ENCODE measurements around the gene MYRFL.

MYRFL gene

DNA sequence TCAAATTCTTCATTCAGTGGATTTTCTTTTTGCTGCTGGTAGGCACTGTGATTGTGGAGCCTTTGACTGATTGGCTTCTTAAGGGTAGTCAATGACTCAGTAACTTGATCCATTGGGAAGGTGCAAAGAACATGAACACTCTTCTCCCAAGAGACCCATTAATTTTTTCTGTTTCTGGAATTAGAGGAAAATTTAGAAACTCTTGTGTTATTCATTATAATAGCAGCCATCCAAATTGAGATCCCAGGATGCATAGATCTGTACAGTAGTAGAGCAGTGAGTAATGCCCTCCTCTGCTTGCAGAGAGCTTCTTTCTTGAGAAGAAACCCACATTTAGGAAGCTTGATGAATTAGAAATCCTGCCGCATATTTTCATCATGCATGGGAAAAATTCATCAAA lies 63.9 kb downstream of the MYRFL start:
- DNase-seq: no peak
- no peaks in the 10 kb centered on the region for H3K36me3 ChIP-seq

DNA sequence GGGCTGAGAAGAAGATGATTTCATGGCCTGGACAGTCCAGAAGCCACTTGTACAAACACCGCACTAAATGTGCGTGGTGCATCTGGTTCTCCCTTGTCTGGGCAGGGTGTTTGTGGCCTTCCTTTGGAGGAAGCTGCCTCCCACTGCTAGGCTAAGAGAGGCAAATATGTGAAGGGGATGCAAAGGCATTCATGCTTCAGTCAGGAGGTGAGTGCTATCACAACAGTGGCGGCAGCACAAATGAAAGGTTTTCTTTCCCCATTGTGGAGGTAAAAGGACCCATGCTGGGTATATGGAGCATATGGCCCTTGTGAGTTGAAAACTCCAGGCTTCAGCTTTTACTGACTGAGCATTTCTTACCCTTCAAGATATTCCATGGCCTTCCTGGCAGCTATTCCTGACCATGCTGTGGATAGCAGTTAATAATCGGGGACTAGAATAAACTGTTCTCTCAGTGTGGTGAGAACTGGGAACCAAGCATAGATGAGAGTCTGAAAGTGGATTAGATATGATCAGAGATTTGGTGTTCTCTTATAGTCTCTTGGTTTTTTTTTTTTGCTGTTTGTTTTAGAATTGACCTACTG lies 69.9 kb downstream of the MYRFL start:
- Histone ChIP-seq H3K27me3 (ENCODE audit: insufficient read depth, low read depth, severe bottlenecking) (no peaks in the 10 kb centered on the region), H3K36me3 (no peaks in the 10 kb centered on the region), H3K27ac (no peak overlapping the region), H3K4me3 (ENCODE audit: low read depth, low read length) (no peak overlapping the region), H3K9me3 (ENCODE audit: severe bottlenecking) (no peaks in the 10 kb centered on the region)
- no peak for DNase-seq
- TF ChIP-seq, protein P1, sequence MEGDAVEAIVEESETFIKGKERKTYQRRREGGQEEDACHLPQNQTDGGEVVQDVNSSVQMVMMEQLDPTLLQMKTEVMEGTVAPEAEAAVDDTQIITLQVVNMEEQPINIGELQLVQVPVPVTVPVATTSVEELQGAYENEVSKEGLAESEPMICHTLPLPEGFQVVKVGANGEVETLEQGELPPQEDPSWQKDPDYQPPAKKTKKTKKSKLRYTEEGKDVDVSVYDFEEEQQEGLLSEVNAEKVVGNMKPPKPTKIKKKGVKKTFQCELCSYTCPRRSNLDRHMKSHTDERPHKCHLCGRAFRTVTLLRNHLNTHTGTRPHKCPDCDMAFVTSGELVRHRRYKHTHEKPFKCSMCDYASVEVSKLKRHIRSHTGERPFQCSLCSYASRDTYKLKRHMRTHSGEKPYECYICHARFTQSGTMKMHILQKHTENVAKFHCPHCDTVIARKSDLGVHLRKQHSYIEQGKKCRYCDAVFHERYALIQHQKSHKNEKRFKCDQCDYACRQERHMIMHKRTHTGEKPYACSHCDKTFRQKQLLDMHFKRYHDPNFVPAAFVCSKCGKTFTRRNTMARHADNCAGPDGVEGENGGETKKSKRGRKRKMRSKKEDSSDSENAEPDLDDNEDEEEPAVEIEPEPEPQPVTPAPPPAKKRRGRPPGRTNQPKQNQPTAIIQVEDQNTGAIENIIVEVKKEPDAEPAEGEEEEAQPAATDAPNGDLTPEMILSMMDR (IDR thresholded peaks at IDR 0.05; ENCODE audit: low read depth, low read length): no peak

More for the DNA sequence above, 63.9 kb downstream of the MYRFL start:
- Histone ChIP-seq H3K27ac (no peak overlapping the region), H3K4me3 (ENCODE audit: low read depth, low read length) (no peak overlapping the region), H3K27me3 (ENCODE audit: insufficient read depth, low read depth, severe bottlenecking) (no peaks in the 10 kb centered on the region), H3K9me3 (ENCODE audit: severe bottlenecking) (no peaks in the 10 kb centered on the region)
- TF ChIP-seq, protein P1 (IDR thresholded peaks at IDR 0.05; ENCODE audit: low read depth, low read length): no peak

DNA sequence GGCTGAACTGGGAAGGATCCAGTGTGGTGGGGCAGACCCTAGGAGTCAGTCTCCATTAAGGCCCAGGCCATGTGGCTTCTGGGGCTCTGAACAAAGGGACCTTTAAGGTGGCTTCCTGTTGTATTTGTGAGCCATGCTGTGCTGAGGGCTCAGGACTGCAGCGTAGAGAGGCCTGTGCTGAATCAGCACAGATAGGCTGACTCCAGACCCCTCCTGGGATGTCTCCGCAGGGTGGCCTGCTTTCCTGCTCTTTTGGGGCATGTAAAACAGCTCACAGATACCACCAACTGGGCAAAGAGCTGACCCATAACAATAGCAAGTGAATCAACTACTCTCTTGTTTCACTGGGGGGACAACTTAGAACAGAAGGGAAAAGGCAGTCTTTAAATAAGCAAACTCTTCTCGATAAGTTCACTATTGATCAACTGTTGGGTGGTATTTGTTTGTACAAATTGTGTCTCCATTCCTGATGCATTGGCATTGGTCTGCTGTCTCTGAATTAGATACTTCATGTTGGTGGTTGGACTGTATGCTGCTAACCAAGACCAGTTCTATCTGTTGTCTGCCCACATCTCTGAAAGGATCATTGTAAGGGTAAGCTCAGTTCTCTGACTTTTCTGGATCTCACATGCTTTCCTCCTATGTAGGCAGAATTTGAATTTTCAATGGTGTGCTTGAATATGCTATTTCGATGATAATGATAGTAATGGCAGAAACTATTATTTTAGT lies 71.8 kb downstream of the MYRFL start:
- no peak overlapping the region for H3K4me3 ChIP-seq (ENCODE audit: low read depth, low read length)
- DNase-seq: no peak
- no peaks in the 10 kb centered on the region for H3K36me3 ChIP-seq
- no peaks in the 10 kb centered on the region for H3K27me3 ChIP-seq (ENCODE audit: insufficient read depth, low read depth, severe bottlenecking)
- no peaks in the 10 kb centered on the region for H3K9me3 ChIP-seq (ENCODE audit: severe bottlenecking)
- no peak overlapping the region for H3K27ac ChIP-seq
- TF ChIP-seq, protein P1 (IDR thresholded peaks at IDR 0.05; ENCODE audit: low read depth, low read length): no peak

DNA sequence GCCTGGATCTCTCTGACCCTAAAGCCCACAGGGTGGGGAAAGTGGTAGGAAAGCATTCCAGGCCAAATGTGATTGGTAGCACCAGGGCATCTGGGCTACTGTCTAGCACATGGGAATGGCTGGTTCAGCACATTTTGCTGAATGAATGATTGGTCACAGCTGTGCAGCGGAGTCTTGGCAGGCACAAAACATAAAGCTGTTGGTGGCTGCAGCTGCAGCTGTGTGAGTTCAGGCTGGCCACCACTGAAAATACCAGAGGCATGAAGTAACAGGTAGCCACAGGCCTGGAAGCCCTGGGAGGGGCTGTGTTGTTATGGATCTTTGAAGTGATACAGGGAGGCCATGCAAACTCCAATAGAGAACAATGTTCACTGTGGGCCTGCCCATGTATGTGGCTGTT lies 72.7 kb downstream of the MYRFL start:
- Histone ChIP-seq H3K4me3 (ENCODE audit: low read depth, low read length) (no peak overlapping the region), H3K27me3 (ENCODE audit: insufficient read depth, low read depth, severe bottlenecking) (no peaks in the 10 kb centered on the region), H3K36me3 (no peaks in the 10 kb centered on the region), H3K9me3 (ENCODE audit: severe bottlenecking) (no peaks in the 10 kb centered on the region), H3K27ac (no peak overlapping the region)
- TF ChIP-seq, protein P1 (IDR thresholded peaks at IDR 0.05; ENCODE audit: low read depth, low read length): no peak
- DNase-seq: no peak

DNA sequence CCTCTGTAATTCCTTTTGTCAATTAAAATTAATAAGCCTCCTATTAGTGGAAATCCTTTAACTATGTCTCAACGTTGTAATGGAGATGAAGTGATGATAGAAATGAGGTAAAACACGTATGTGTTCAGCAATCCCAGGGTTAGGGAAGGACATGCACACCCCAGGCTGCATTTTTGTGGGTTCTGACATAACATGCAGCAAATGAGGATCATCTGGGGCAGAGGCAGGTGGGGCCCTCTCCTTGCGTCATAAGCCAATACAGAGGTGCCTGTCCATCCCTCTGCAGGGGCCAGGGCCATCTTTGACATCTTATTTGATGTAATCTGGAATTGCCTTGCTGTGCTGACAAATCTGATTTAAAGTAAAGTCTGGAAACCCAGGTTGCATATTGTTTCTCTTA lies 73.2 kb downstream of the MYRFL start:
- no peak for DNase-seq
- H3K4me3 ChIP-seq (ENCODE audit: low read depth, low read length): no peak overlapping the region
- H3K9me3 ChIP-seq (ENCODE audit: severe bottlenecking): no peaks in the 10 kb centered on the region
- no peak overlapping the region for H3K27ac ChIP-seq
- H3K27me3 ChIP-seq (ENCODE audit: insufficient read depth, low read depth, severe bottlenecking): no peaks in the 10 kb centered on the region
- TF ChIP-seq, protein P1 (IDR thresholded peaks at IDR 0.05; ENCODE audit: low read depth, low read length): no peak
- H3K36me3 ChIP-seq: no peaks in the 10 kb centered on the region

All from WERI-Rb-1 (cell line).